ENCODE results near the gene MCF2L2. TPM values are rescaled to one million over a fixed set of nuclear protein-coding genes. Genes with fewer than 3 reads are reported as not detected.

The MCF2L2 gene
- polyA plus RNA-seq, 1 donor from 2014 or later = 9.3 TPM

- no peak overlapping the region for H3K9ac ChIP-seq (ENCODE audit: low read length)
- no peaks in the 10 kb centered on the region for H3K9me3 ChIP-seq (ENCODE audit: low read length)
- no peak overlapping the region for H3K27ac ChIP-seq (ENCODE audit: low read length)
- H2AFZ ChIP-seq (ENCODE audit: low read depth, low read length) = no peak overlapping the region
- no peaks in the 10 kb centered on the region for H3K79me2 ChIP-seq (replicated peaks; ENCODE audit: insufficient read depth, low read length)
- no peaks in the 10 kb centered on the region for H3F3A ChIP-seq (ENCODE audit: insufficient read depth, low read length, poor library complexity, severe bottlenecking)
- H3K4me3 ChIP-seq (ENCODE audit: low read length) = no peak overlapping the region
- no peak overlapping the region for H3K4me2 ChIP-seq (ENCODE audit: low read length)
- H4K20me1 ChIP-seq (ENCODE audit: insufficient read depth) = no peaks in the 10 kb centered on the region
- H3K9me2 ChIP-seq (ENCODE audit: insufficient read depth, low read length) = no peaks in the 10 kb centered on the region
- no peaks in the 10 kb centered on the region for H3K27me3 ChIP-seq (ENCODE audit: insufficient read depth, low read depth, low read length)
- no peak for TF ChIP-seq EZH2 (IDR thresholded peaks at IDR 0.05; ENCODE audit: borderline replicate concordance, insufficient read depth, low read length, poor library complexity, severe bottlenecking)
- TF ChIP-seq SMC3 (conservative IDR thresholded peaks at IDR 0.05; ENCODE audit: poor library complexity) = no peak
- TF ChIP-seq TAF1 (IDR thresholded peaks at IDR 0.05; ENCODE audit: low read depth) = no peak
- no peak for TF ChIP-seq POLR2AphosphoS5 (IDR thresholded peaks at IDR 0.05)
- TF ChIP-seq, protein P1, sequence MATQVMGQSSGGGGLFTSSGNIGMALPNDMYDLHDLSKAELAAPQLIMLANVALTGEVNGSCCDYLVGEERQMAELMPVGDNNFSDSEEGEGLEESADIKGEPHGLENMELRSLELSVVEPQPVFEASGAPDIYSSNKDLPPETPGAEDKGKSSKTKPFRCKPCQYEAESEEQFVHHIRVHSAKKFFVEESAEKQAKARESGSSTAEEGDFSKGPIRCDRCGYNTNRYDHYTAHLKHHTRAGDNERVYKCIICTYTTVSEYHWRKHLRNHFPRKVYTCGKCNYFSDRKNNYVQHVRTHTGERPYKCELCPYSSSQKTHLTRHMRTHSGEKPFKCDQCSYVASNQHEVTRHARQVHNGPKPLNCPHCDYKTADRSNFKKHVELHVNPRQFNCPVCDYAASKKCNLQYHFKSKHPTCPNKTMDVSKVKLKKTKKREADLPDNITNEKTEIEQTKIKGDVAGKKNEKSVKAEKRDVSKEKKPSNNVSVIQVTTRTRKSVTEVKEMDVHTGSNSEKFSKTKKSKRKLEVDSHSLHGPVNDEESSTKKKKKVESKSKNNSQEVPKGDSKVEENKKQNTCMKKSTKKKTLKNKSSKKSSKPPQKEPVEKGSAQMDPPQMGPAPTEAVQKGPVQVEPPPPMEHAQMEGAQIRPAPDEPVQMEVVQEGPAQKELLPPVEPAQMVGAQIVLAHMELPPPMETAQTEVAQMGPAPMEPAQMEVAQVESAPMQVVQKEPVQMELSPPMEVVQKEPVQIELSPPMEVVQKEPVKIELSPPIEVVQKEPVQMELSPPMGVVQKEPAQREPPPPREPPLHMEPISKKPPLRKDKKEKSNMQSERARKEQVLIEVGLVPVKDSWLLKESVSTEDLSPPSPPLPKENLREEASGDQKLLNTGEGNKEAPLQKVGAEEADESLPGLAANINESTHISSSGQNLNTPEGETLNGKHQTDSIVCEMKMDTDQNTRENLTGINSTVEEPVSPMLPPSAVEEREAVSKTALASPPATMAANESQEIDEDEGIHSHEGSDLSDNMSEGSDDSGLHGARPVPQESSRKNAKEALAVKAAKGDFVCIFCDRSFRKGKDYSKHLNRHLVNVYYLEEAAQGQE (IDR thresholded peaks at IDR 0.05; ENCODE audit: borderline replicate concordance) = no peak
- no peak for TF ChIP-seq EP300 (conservative IDR thresholded peaks at IDR 0.05; ENCODE audit: poor library complexity, severe bottlenecking)
- TF ChIP-seq MXI1 (conservative IDR thresholded peaks at IDR 0.05; ENCODE audit: poor library complexity, severe bottlenecking) = no peak
- peaks cover 9% of the 10 kb centered on the region for H3K36me3 ChIP-seq (ENCODE audit: insufficient read depth, low read length)
These were observed 115.1 kb downstream of the MCF2L2 start for GRCh38 chr3:183313351-183313750.

- no peak overlapping the region for H2AFZ ChIP-seq (ENCODE audit: low read depth, low read length)
- H3K27me3 ChIP-seq (ENCODE audit: insufficient read depth, low read depth, low read length) = no peaks in the 10 kb centered on the region
- peaks cover 6% of the 10 kb centered on the region for H3K36me3 ChIP-seq (ENCODE audit: insufficient read depth, low read length)
- H3F3A ChIP-seq (ENCODE audit: insufficient read depth, low read length, poor library complexity, severe bottlenecking) = no peaks in the 10 kb centered on the region
- no peaks in the 10 kb centered on the region for H3K9me3 ChIP-seq (ENCODE audit: low read length)
- H3K27ac ChIP-seq (ENCODE audit: low read length) = no peak overlapping the region
- H3K79me2 ChIP-seq (replicated peaks; ENCODE audit: insufficient read depth, low read length) = no peaks in the 10 kb centered on the region
- H4K20me1 ChIP-seq (ENCODE audit: insufficient read depth) = no peaks in the 10 kb centered on the region
- H3K9me2 ChIP-seq (ENCODE audit: insufficient read depth, low read length) = no peaks in the 10 kb centered on the region
- H3K9ac ChIP-seq (ENCODE audit: low read length) = no peak overlapping the region
- no peak for TF ChIP-seq EZH2 (IDR thresholded peaks at IDR 0.05; ENCODE audit: borderline replicate concordance, insufficient read depth, low read length, poor library complexity, severe bottlenecking)
- no peak for TF ChIP-seq SMC3 (conservative IDR thresholded peaks at IDR 0.05; ENCODE audit: poor library complexity)
- TF ChIP-seq TAF1 (IDR thresholded peaks at IDR 0.05; ENCODE audit: low read depth) = no peak
- no peak for TF ChIP-seq MXI1 (conservative IDR thresholded peaks at IDR 0.05; ENCODE audit: poor library complexity, severe bottlenecking)
- TF ChIP-seq, protein P1 (IDR thresholded peaks at IDR 0.05; ENCODE audit: borderline replicate concordance) = no peak
- no peak overlapping the region for H3K4me3 ChIP-seq (ENCODE audit: low read length)
- H3K4me2 ChIP-seq (ENCODE audit: low read length) = no peak overlapping the region
These were observed 116.0 kb downstream of the MCF2L2 start for GRCh38 chr3:183312433-183312832.
